Adrenal gland (tissue), 5 donors: ENCODE data around the gene HAT1.

Experiments
- POLR2A ChIP-seq, 2 donors: fragments of 450-650 bp; IDR thresholded peaks; one replicate each; pipeline ENCODE4 v1.6.1; 2017; ENCODE audit warnings: antibody characterized with exemption in 2 of 2, mild to moderate bottlenecking in 2 of 2, moderate library complexity in 1 of 2
- TF ChIP-seq, protein P1 (sequence below), 6 experiments: fragments of 450-650 bp in 4 of 6; fragments of 200-600 bp in 2 of 6; sonication (generic) in 1 of 6; IDR thresholded peaks; 1 replicate in 5 of 6; 2 replicates in 1 of 6; pipeline versions ENCODE4 v1.5.1 to v1.8.0; 2016 to 2021; ENCODE audit warnings: antibody characterized with exemption in 6 of 6, mild to moderate bottlenecking in 2 of 6, moderate library complexity in 1 of 6
- donor health status: DM: no; HTN: no; CAD: no.

DNA sequence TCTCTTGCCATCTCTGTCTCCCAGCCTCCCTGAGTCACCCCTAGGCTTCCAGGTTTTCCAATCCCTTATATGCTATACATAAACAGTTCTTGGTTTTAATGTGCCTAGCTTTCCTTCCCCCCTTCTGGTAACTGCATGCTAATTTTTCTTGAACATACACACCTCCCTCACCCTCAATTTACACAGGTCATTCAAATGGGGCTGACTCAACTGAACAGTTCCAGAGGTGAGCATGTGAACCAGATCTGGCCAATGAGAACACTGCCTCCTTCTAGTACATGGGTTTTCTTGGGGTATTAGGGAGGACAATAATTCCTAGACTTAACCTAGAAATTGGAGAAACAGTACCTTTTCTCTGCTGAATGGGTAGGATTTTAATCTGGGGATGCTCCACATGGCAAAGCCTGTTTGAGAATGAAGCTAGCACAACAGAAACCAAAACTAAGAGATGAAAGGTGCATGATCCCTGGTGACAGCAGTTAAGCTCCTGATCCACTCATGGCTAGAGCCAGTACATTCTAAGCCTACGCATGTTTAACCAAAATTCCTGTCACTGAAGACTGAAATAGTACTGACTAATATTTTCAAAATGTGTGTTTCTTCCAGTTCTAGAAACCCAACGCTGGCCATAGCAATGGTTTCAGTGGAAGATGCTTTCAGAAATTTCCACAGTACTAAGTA, 40.0 kb upstream of the HAT1 start:
- TF ChIP-seq, protein P1, sequence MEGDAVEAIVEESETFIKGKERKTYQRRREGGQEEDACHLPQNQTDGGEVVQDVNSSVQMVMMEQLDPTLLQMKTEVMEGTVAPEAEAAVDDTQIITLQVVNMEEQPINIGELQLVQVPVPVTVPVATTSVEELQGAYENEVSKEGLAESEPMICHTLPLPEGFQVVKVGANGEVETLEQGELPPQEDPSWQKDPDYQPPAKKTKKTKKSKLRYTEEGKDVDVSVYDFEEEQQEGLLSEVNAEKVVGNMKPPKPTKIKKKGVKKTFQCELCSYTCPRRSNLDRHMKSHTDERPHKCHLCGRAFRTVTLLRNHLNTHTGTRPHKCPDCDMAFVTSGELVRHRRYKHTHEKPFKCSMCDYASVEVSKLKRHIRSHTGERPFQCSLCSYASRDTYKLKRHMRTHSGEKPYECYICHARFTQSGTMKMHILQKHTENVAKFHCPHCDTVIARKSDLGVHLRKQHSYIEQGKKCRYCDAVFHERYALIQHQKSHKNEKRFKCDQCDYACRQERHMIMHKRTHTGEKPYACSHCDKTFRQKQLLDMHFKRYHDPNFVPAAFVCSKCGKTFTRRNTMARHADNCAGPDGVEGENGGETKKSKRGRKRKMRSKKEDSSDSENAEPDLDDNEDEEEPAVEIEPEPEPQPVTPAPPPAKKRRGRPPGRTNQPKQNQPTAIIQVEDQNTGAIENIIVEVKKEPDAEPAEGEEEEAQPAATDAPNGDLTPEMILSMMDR (IDR thresholded peaks at IDR 0.05), result no peak
- no peak for TF ChIP-seq POLR2A (IDR thresholded peaks at IDR 0.05)
